ENCODE data around the gene ARID1B.

- no peak for TF ChIP-seq POLR2AphosphoS5 (IDR thresholded peaks at IDR 0.05; ENCODE audit: low read depth, low read length)
- no peak for TF ChIP-seq TAF1 (IDR thresholded peaks at IDR 0.05; ENCODE audit: borderline replicate concordance, insufficient read depth, low read length)
- 0 out of 2 replicates have a peak, but pooled peaks have one; percentile 32 for TF ChIP-seq SIN3A (IDR thresholded peaks at IDR 0.05; ENCODE audit: borderline replicate concordance, insufficient read depth, low read length)
- TF ChIP-seq FOXP2 (optimal IDR thresholded peaks at IDR 0.05; ENCODE audit: borderline replicate concordance, extremely low read depth, extremely low read length, insufficient read depth) = no peak
- no peak; a peak in 1 of 4 replicates for TF ChIP-seq REST (IDR thresholded peaks at IDR 0.05; ENCODE audit: insufficient read depth in 1 of 2, low read depth in 2 of 2, low read length in 2 of 2)
These were observed 243.7 kb downstream of the ARID1B start for GRCh38 chr6:157020881-157021343.
